Lower leg skin (tissue), 4 donors: ENCODE measurements around the gene GGNBP2. TPM values are rescaled to one million over a fixed set of nuclear protein-coding genes. Genes with fewer than 3 reads are reported as not detected.

Experiments used
- DNase-seq, 2 donors: peaks; one replicate each; pipeline ENCODE4 v3.0.0-alpha.2; 2019; ENCODE audit warnings: low spot score in 2 of 2
- H3K4me3 ChIP-seq: fragments of 200-600 bp; sonication (generic); 2 replicates; pipeline ENCODE4 v1.5.1; 2017; ENCODE audit warnings: mild to moderate bottlenecking, low read depth; ENCODE audit not compliant: poor library complexity, severe bottlenecking
- POLR2A ChIP-seq, 2 donors: fragments of 450-650 bp; IDR thresholded peaks; one replicate each; pipeline ENCODE4 v1.6.1; 2016 to 2017; ENCODE audit warnings: antibody characterized with exemption in 2 of 2, mild to moderate bottlenecking in 1 of 2, moderate library complexity in 1 of 2
- WGBS, 2 donors: methylation state at CpG; one replicate each; pipeline ENCODE4 v1.1.5; 2018; 5-methylcytosine and 5-hydroxymethylcytosine counted together
- intact Hi-C: fragments of 100-400 bp; cut with DNase I; formaldehyde crosslinking; loops from one replicate; pipeline ENCODE4 v1.15.0; 2023; ENCODE audit warnings: low total_unique reads
- total RNA-seq, 4 donors: library from RNA; depleted of rRNA; stranded (reverse); fragments of >200 nt; gene quantifications; one replicate each; pipeline ENCODE4 v1.1.0, GENCODE V29; 2016
- TF ChIP-seq, protein P1 (sequence below), 3 donors: fragments of 450-650 bp; IDR thresholded peaks; one replicate each; pipeline ENCODE4 v1.5.1; 2016; ENCODE audit warnings: antibody characterized with exemption in 3 of 3, mild to moderate bottlenecking in 3 of 3, moderate library complexity in 2 of 3

The GGNBP2 gene
- total RNA-seq, 4 donors from 2014 or later = 38.2 to 79.6 (median 55.0) TPM

DNA sequence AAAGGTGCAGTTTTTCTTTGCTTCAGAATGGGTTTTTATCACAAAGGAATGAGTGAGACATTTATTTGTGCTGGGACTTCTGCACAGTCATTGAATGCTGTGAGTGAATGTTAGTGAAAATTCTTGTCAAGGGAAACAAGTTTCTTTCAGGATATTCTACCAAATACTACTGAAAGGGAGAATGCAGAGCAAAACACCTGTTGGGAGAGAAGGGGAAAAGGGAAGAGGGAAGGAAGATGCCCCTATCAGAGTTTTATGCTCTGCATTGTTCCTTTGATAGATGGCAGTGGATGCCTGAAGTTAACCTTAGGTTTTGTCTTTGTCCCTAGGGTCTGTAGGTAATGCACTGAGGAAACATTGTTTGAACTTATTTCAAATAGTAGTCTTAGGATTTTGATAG is 3.1 kb downstream of the GGNBP2 start:
- DNase-seq = no peak
- no peak overlapping the region for H3K4me3 ChIP-seq
- no peak for TF ChIP-seq POLR2A (IDR thresholded peaks at IDR 0.05)
- TF ChIP-seq, protein P1, sequence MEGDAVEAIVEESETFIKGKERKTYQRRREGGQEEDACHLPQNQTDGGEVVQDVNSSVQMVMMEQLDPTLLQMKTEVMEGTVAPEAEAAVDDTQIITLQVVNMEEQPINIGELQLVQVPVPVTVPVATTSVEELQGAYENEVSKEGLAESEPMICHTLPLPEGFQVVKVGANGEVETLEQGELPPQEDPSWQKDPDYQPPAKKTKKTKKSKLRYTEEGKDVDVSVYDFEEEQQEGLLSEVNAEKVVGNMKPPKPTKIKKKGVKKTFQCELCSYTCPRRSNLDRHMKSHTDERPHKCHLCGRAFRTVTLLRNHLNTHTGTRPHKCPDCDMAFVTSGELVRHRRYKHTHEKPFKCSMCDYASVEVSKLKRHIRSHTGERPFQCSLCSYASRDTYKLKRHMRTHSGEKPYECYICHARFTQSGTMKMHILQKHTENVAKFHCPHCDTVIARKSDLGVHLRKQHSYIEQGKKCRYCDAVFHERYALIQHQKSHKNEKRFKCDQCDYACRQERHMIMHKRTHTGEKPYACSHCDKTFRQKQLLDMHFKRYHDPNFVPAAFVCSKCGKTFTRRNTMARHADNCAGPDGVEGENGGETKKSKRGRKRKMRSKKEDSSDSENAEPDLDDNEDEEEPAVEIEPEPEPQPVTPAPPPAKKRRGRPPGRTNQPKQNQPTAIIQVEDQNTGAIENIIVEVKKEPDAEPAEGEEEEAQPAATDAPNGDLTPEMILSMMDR (IDR thresholded peaks at IDR 0.05) = no peak
- intact Hi-C loops = no loop called here

DNA sequence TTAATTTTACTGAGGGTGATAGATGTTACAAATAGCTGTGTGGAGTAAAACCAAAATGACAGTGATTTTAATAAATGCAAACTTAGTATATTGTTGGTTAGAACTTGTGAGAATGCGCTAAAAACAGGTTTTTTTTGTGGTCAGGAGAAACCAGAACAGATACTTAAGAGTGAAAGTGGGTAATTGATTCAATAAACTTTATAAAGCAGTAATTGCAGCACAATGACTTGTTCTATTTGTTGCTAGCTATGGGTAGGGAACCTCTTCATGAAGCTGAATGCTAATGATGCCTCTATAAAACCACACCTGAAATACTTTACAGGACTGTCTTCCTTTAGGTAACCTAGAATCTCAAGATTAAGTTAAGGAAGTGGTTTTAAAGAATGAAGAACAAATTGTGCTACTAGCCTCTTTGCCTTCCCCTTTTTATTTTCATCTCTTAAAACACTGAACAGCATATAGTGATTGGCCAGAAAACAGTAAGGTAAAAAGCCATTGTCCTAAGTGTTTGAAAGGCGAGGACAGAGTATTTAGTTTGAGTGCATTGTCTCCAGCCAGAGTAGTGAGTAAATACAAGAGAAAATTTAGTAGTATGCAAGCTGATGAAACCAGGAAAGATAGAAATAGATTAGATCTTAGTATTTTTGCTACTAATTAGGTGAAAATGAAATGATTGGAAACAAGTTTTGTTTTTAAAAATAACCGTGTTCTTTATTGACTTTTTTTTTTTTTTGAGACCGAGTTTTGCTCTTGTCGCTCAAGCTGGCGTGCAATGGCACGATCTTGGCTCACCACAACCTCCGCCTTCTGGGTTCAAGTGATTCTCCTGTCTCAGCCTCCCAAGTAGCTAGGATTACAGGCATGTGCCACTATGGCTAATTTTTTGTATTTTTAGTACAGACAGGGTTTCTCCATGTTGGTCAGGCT is 6.0 kb downstream of the GGNBP2 start:
- no peak for TF ChIP-seq POLR2A (IDR thresholded peaks at IDR 0.05)
- TF ChIP-seq, protein P1 (IDR thresholded peaks at IDR 0.05) = no peak
- WGBS, 2 donors = 79 to 81% methylated on average over 8 of the region's 8 CpGs
- no peak for DNase-seq
- no peak overlapping the region for H3K4me3 ChIP-seq
- intact Hi-C loops = no loop called here

DNA sequence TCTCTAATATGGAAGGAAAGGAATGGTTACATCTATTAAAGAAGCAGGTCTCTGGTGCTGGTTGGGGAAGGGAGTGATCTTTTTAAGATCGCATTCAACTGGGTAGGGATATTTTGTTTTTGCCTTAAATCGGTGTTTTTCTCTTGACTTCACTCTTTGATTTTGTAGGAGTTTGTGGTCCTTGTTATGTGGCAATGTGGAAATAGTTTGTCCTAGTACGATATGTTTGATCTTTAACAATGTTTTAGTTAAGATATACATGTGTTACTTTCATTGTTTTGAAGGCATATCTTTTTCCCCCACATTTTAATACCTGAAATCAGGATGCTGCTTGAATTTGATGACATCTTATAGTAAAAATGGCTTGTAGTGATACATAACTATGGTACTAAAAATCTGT is 8.7 kb downstream of the GGNBP2 start:
- intact Hi-C loops = no loop called here
- WGBS, 2 donors = 87 to 95% methylated on average over 3 of the region's 3 CpGs
- H3K4me3 ChIP-seq = no peak overlapping the region
- DNase-seq = no peak
- TF ChIP-seq POLR2A (IDR thresholded peaks at IDR 0.05) = no peak
- TF ChIP-seq, protein P1 (IDR thresholded peaks at IDR 0.05) = no peak

DNA sequence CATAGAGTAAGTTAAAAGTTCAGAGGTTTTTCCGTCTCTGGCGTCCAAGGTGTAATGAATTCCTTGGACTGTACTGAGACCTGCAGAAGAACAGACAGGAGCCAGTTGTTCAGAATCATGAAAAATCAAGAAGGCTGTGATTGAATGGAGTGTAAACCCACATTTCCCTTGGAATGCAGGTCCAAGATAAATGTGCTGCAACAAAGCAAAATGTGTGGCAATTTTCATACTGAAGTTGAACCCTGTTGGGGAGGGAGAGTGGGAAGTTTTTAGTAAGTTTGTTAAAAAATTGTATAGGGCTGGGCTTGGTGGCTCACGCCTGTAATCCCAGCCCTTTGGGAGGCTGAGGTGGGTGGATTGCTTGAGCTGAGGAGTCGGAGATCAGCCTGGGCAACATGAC is 21.4 kb downstream of the GGNBP2 start:
- TF ChIP-seq POLR2A (IDR thresholded peaks at IDR 0.05) = no peak
- TF ChIP-seq, protein P1 (IDR thresholded peaks at IDR 0.05) = no peak

DNA sequence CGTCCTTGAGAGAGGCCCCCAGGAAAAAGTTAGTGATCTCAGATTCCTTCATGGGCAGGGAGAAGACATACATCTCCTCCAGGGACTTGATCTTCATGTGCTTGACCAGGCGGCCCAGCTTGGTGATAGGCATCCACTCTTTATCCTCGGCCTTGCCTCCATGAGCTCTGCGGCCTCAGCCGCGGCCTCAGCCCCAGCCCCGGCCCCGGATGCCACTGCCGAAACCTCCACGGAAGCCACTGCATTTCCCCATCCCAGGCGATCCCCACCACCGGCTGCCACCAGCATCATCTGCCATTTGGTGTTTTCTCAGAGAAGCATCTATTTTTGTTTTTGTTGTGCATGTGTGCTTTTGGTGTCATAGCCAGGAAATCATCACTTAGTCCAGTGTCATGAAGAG is 30.3 kb downstream of the GGNBP2 start:
- H3K4me3 ChIP-seq = no peak overlapping the region
- intact Hi-C loops = no loop called here
- 89 to 94% methylated on average over 12 of the region's 12 CpGs for WGBS, 2 donors
- no peak for TF ChIP-seq POLR2A (IDR thresholded peaks at IDR 0.05)
- TF ChIP-seq, protein P1 (IDR thresholded peaks at IDR 0.05) = no peak
- DNase-seq = no peak

More for the DNA sequence above, 21.4 kb downstream of the GGNBP2 start:
- intact Hi-C loops = no loop called here
- no peak overlapping the region for H3K4me3 ChIP-seq
- no peak for DNase-seq
- 93 to 96% methylated on average over 4 of the region's 4 CpGs for WGBS, 2 donors
